GM21528 (cell line): ENCODE data around the gene DDRGK1.
"Not testable (repeated sequence)": the region's sequence is repeated elsewhere in the genome, so short reads cannot be mapped to it uniquely, and the experiment has no call there.

ENCODE experiments used
- ATAC-seq: cut with Tn5 transposase; IDR thresholded peaks from one replicate; pipeline ENCODE4 v1.9.1; 2021; ENCODE audit warnings: mild to moderate bottlenecking, moderate library complexity; ENCODE audit not compliant: unreplicated experiment, low FRiP score

Gene DDRGK1

GRCh38 chr20:3221398-3222226 is 17.1 kb upstream of the DDRGK1 start:
- no peak for ATAC-seq

GRCh38 chr20:3218307-3218988 is 14.0 kb upstream of the DDRGK1 start:
- ATAC-seq: no peak

- ATAC-seq: not testable (repeated sequence)
These were observed 11.0 kb upstream of the DDRGK1 start for GRCh38 chr20:3215359-3215917.

- ATAC-seq: no peak
These were observed 8.7 kb upstream of the DDRGK1 start for GRCh38 chr20:3213226-3213625.

- ATAC-seq: no peak
These were observed 5.9 kb upstream of the DDRGK1 start for GRCh38 chr20:3210346-3210745.

GRCh38 chr20:3209946-3210317 is 5.5 kb upstream of the DDRGK1 start:
- ATAC-seq: no peak

GRCh38 chr20:3209257-3209945 is 4.9 kb upstream of the DDRGK1 start, which contains the start of gene ITPA:
Gene ITPA (plus strand): TSS chr20:3209498. CDS start chr20:3209552, 54 bp downstream.
- ATAC-seq: no peak

GRCh38 chr20:3208786-3209256 is 4.3 kb upstream of the DDRGK1 start:
- ATAC-seq: no peak

- ATAC-seq: peak; percentile 15
These were observed 963 bp downstream of the DDRGK1 start for GRCh38 chr20:3203315-3204123.

GRCh38 chr20:3202965-3203314 is 1.5 kb downstream of the DDRGK1 start:
- ATAC-seq: no peak

- ATAC-seq: no peak
These were observed 4.3 kb downstream of the DDRGK1 start for GRCh38 chr20:3199976-3200755.

- no peak for ATAC-seq
These were observed 5.3 kb downstream of the DDRGK1 start for GRCh38 chr20:3199206-3199605.

- no peak for ATAC-seq
These were observed 8.8 kb downstream of the DDRGK1 start for GRCh38 chr20:3195590-3196237.

GRCh38 chr20:3194617-3195280 is 9.7 kb downstream of the DDRGK1 start:
- ATAC-seq: no peak

GRCh38 chr20:3193806-3194616 is 10.5 kb downstream of the DDRGK1 start:
- no peak for ATAC-seq

- no peak for ATAC-seq
These were observed 12.1 kb downstream of the DDRGK1 start for GRCh38 chr20:3192226-3193015.

GRCh38 chr20:3190681-3191111 is 13.8 kb downstream of the DDRGK1 start:
- ATAC-seq: no peak
